HK-2 (cell line): ENCODE measurements around the gene RBL2.
"Not testable (repeated sequence)": the region's sequence is repeated elsewhere in the genome, so short reads cannot be mapped to it uniquely, and the experiment has no call there.

Source experiments
- DNase-seq: peaks from one replicate; pipeline ENCODE4 v3.0.0-alpha.2; 2018; ENCODE audit not compliant: unreplicated experiment

Gene RBL2

DNA sequence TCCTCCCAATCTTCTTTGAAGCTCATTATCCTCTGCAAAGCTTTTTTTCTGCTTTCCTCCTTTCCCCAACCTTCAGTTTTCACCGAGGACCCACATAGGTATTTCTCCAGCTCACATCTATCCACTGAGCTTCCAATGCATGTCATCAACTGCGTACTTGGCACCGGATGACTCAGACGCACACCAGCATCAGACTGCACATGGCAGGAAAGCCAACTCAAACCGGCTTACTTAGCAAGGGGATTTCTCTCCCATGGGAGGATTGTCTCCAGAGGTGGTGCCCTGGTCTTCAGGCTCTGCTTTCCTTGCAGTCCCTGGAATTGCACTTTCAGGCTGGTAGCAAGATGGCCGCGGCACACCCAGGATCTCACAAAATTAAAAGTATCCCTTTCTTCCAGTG, 70.4 kb downstream of the RBL2 start:
- peak; percentile 57 for DNase-seq

DNA sequence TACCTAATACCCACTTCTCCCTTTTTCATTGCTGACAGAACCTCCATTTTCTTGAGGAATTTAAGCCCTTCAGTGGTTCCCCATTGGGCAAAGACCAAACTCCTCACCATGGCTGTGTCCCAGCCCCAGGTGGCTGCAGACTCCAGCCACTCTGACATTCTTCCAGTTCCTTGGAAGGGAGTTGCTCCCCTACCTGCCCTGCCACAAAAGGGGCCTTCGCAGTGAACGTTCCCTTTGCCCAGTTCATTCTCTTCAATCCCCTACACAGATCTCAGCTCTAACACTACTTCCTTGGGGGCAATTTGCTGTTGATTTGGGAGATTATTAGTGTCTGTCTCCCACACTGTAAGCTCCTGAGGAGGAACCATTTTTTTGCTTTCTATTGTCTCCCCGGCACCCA, 72.0 kb downstream of the RBL2 start:
- DNase-seq = no peak

DNA sequence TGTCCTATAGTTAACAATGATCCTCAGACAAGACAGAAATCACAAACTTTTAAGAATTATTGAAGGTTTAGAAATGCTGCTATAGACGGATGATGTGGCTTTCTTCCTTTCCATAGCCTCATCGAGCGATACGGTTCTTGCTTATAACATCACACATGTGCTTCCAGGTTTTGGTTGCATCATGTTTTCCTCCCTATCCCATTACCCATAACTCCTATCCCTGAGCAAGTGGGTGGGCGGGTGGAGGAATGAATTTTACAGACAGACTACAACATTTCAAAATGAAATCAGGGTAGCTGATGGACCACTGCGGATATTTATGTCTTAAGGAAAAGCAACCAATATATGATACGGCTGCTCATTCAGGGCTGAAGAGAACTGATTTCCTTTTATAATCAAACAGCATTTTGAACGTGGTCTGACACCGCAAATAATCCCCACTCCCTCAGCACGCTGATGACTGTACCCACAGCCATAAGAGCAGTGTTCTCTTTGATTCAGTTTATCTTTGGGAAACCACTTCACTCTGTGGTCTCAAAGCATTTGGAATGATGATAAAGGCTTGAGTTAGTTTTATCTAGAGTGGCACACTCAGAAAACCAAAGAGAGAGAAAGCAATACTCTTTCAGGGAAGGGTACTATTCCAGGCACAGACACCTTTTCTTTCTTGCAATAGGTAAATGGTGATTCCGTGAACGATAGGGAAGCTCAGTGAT, 73.4 kb downstream of the RBL2 start:
- no peak for DNase-seq

DNA sequence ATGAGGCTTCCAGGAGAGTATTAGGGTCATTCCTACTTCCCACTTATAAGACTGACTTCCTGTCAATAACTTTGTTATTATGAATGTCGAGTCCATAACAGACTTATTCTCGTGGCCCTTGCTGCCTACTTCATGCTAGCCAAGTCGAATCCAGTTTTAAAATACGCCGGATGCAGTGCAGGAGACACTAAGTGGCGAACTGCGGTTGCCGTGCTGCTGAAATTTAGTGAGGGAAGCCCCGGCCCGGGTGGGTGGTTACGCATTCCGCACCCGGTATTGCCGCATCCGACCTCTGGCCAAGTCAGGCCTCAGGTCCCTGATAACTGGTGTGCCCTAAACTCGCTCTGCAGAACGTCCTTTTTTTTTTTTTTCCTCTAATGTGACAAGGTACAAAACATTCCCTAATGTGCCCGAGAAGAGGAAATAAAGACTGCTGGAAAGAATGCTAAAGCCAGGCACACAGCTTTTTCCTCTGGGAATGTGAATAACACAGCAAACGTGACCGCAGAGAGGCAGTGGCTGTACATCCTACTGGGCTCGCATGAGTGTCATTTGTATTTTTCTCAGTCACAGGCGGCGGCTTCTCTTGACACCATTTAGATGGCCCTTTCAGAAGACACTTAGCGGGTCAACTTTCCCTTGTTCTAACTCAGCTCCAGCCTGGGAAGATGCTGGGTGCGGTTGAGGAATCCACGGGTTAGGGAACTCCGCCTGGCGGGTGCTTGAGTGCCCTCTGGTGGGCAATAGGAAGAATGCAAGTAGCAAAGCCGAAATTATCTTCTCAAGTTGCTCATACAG, 75.8 kb downstream of the RBL2 start:
- DNase-seq = peak; percentile 58

DNA sequence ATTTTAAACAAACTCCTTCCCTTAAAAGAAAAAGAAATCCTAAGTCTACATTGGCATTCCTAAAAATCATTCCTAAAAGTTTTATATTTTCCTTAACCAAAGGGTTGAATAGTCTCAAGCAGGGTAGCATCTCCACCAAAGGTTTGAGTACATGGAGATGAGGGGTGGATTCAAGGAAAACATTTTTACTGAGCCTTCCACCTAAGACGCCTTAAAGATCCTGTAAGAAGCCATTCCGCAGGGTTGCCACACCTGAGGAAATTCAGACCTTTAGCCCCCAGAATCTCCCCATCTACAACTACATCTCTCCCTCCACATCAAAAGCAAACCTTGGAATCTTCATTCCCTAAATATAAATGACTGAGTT, 76.4 kb downstream of the RBL2 start:
- no peak for DNase-seq

DNA sequence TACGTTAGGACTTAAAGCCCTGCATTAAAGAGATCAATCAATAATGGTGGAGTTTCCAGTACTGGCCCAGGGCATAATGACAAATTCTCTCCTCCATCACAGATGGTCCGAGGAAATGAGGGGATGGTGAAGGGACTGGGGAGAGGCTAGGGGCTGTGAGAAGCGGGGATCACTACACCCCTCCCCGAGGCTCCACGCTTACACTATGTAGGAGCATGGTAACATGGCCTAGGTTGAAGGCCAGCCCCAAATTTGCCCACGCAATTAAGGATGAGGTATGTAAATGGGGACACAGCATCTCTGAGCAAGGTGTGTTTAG, 76.8 kb downstream of the RBL2 start:
- no peak for DNase-seq

DNA sequence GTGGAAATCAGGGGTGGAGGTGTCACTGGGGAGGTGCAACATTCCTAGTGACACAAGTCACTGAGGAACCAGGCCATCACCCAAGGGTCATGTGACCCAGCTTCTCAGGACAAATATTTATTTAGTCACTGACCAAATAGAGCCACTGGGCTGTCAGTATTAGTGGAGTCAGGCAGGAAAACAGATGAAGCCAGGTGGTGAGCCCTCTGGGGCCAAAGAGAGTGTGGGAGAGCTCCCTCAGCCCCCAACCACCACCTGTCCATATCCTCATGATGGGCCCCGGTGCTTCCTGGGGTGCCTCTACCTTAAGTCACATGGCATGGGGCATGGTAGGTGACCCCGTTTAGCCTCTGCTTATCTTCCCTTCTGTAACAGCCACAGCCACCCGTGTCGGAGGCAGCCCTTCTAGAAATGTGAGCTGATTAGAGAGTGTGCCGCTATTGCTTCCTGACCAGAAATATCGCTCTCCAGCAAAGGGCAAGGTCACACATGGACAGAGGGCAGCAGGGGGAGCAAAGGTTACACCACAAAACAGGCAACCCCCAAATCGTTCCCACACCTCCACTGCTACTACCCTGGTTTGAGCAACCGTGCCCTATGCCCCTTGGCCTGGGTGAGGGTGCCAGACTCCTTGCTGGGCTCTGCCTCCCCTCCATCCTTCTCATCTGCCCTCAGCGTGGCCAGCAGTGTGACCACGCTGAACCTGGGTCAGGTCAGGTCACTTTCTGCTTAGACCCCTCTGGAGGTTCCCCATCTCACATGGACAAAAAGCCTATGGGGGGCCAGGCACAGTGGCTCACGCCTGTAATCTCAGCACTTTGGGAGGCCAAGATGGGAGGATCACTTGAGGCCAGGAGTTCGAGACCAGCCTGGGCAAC, 77.4 kb downstream of the RBL2 start:
- DNase-seq = no peak

DNA sequence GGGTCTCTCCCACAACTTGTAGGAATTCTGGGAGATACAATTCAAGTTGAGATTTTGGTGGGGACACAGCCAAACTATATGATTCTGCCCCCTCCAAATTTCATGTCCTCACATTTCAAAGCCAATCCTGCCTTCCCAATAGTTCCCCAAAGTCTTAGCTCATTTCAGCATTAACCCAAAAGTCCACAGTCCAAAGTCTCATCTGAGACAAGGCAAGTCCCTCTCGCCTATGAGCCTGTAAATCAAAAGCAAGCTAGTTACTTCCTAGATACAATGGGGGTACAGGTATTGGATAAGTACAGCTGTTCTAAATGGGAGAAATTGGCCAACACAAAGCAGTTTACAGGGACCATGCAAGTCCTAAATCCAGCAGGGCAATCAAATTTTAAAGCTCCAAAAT, 78.5 kb downstream of the RBL2 start:
- DNase-seq = not testable (repeated sequence)

DNA sequence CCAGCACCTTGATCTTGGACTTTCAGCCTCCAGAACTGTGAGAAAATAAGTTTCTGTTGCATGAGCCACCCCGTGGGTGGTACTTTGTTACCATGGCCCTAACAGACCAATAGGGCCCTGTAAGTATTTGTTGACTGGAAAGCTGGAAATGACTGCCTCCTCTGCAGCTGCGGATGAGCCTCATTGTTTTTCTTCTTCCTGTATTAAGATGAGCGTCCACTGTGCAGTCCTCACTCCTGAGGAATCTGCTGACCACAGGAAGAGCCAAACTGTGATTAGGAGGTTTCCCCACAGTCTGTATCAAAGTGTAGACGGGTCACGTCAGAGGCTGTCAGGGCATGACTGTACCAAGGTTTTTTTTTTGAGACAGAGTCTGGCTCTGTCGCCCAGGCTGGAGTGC, 81.0 kb downstream of the RBL2 start:
- no peak for DNase-seq

DNA sequence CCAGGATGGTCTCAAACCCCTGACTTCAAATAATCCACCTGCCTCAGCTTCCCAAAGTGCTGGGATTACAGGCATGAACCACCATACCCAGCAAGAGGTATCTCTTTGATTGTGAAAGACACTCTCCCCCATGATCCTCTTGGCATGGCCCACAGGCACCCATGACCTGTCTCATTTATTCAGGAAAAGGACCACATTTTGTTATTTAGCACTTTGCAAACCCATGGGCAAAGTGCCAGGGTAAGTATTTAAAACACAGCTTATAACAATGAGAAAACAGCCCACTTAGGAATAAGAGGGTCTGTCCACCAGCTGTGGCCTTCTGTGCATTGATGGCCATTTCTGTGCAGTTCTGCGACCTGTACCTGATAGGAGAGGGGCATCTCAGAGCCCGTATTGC, 81.5 kb downstream of the RBL2 start:
- DNase-seq = no peak

DNA sequence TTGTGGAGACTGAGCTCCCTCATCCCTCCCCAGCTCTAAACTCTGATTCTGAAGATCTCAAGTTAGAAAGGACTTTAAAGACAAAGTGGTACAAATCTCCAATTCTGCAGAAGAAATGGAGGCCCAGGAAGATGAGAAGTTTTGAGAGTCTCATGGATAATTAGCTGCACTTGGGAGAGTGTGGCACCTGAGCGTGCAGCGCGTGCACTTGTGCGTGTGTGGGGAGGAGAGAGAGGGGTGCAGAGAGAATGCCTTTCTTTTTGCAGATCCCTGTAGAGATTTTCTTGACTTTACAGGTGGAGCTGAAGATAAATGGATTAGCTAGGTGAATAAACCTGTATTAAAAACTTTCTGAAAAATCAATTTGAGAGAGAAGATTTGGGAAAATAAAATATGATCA, 83.6 kb downstream of the RBL2 start:
- no peak for DNase-seq

DNA sequence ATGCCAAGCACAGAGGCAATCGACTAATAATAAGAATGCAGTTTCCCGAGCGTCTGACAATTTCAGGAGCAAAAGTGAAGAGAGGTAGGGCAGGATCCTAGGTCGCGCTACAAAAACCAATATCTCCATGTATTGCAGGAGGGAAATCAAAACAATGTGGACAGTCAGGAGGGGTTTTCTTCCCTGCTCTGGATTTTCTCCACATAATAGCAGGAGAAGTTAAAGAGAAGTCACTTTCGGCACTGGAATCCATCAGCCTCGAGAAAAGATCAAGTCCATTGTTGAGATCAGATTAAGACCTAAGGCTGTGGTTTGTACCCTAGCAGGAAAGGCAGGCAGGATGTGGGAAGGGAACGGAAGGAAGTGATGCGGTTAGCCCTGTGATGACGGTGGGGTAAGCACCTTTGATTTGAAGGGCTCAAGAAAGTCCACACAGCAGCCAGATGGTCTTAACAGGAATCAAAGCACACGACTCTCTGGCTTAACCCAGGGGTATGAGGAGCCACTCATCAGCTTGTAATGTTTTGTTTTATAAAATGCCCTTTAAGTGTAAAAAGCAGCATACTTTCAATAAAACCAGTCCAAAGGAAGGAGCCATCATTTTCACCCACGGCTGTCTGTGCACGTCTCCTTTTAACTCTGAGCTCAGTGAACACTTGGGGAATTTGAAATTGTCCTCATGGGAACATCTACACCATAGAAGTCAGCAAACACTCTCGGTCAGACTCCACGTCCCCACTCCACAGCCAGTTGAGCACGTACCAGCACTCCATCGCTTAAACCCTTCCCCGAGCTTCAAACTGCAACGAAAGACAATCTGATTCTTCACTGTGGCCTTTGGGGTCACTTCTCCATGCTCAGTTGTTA, 84.5 kb downstream of the RBL2 start:
- no peak for DNase-seq

DNA sequence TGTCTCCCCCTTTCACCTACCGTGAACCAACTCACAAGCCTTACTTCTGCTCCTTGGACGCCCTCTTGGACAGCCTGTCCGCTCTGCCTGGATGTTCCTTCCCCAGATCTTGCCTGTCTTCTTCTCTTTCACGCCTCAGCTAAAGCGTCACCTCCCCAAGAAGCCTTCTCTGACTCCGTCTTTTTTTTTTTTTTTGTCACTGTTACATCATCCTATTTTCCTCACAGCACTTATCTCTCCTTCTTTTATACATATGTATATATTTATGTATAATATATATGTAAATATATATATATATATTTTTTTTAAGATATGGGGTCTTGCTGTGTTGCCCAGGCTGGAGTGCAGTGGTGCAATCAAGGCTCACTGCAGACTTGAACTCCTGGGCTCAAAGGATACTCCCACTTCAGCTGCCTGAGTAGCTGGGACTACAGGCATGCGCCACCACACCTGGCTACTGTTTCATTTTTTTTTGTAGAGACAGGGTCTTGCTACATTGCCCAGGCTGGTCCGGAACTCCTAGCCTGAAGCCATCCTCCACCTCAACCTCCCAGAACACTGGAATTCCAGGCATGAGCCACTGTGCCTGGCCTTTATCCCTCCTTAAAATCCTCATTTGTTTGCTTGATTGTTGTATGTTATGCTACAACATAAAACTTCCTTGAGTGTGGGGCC, 85.3 kb downstream of the RBL2 start:
- DNase-seq = no peak

DNA sequence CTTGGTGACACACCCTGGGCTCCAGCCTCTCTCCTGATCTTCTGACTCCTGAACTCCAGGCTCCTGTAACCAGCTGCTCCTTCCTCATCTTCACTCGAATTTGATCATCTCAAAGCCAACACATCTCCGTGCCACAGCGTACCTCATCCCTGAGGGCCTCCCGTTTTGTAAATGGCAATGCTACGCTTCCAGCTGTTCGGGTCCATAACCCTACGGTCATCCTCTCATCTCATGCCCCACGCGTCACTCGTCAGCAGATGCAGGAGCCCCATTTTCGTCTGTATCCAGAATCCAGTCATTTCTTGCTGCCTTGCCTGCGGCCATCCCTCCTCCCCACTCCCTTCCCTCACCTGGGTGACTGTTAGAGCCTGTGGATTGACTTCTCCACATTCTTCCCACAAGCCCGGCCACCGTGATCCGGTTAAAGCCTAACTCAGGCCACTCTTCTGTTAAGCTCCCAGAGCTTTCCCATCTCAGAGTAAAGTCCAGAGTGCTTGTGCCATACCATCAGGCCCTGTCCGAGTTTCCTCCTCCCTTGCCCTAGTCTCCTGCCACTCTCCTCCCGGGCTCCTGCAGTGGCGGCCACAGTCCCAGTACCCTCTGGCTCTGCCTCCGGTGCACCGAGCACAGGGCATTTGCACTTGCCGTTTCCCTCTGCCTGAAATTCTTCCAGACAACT, 89.0 kb downstream of the RBL2 start:
- DNase-seq = no peak

DNA sequence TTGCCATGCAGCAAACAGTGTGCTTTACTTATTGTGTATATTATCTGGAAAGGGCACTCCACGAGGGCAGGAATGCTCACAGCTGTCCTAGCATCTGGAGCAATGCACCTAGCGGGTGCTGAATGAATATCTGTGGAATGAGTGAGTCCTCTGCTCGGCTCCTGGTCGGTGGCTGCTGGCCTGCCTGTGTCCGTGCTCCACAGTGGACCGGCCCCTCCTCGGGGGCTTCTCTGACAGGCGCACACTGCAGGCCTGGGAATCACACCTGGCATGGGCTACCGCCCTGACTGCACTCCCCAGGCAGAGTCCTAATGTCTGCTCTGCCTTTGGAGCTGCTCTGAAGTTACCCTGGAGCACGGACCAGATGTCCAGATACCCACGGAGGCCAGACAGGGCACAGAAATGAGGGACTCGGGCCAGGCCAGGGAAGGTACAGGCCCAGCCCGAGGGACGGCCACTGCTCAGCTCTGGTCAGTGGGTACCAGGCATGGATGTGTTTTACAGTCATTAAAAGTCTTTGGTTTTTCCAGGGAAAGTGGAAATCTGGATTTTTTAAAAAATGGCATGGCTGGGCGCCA, 89.8 kb downstream of the RBL2 start:
- DNase-seq = no peak

DNA sequence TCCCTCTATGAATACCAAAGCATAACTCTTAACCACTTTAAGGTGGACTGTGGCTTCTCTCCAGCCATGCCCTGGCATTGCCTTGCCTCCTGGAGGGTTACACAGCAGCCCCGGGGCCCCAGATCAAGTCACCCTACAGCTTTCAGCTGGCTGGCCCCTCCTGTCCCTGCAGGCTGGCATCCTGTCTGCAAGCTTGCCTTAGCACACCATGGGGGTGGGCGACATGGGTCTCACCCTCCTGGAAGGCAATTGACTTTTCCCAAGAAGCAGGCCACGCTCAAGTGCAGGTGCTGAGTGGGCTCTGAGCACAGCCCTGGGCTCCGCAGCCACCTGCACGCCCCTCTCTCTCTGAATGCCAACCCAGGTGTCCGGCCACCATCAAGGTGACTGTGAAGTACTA, 94.5 kb downstream of the RBL2 start:
- DNase-seq = no peak

DNA sequence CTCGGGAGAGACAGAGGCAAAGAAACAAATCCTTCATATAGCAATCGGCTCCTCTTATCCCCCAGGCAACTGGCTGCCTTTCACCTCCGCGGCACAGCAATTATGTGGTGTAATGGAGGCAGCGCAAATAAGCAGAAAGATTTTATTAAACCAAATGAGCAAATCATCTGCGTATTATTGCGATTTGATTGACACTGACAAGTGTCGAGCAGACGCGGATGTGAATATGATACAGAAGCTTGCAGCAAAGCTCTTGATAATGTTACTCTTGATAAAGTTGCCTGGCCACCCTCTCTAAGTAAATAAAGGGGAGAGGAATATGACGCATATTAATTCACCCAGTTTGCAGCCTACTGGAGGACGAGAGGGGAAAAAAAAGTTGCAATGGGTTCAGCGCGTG, 95.2 kb downstream of the RBL2 start:
- DNase-seq = no peak

DNA sequence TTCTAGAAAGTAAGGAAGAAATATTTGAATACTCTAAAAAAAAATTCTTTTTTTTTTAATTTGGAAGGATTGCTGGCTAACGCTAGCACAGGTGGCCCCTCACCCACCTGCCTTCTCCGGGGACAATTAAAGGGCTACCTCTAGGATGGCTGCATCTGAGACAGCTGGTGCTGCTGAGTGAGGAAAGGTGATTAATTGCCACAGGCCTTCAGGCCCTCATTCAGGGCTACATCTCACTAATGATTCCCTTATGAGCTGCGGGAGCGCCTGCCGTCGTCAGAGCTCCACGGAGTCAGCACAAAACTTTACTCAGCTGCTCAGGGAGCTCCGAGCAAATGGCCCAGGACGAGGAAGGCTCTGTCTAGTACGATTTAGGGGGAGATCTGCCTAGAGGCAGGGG, 95.8 kb downstream of the RBL2 start:
- DNase-seq = no peak

DNA sequence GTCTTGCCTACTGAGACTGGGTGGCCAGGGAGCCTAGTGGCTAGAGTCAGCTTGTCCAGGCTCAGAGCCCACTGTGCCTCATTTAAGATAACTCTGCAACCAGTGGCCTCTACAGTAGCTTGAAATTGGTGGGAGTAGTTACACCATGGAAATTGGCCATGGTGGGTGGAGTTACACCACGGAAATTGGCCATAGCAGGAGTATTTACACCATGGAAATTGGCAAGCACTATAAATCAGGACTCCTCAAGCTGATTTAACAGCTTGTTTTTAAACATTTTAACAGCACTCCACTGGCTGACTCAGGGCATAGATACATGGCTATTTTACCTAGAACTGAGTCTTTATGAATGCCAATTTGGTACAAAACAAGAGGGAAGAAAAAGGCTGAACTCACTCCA, 96.5 kb downstream of the RBL2 start:
- DNase-seq = no peak

DNA sequence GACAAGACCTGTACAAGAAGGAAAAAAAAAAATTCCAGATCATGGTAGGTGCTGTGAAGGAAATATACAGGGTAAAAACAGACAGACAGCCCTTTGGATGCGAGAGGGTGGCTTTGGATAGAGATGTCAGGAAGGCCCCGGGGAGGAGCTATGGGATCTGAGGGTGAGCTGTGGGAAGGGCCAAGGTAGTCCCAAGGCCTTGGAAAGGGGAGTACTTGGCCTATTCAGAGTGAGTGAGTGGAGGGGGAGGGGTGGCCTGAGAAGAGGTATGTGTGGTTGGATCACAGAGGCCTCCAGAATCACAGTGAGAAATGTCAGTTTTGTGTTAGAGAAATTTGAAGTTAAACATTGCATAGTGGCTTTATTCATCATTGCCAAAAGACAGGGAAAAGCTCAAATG, 99.9 kb downstream of the RBL2 start:
- DNase-seq = no peak
